T-helper 1 cell treated with Interleukin-12 subunit alpha and Interleukin-12 subunit beta and Interleukin-4 antibody, amounts not matched to agents 30 ng/mL and 1 ng/mL, for 36 hours (primary cell): ENCODE data around the gene IGF2R. TPM values are rescaled to one million over a fixed set of nuclear protein-coding genes. Genes with fewer than 3 reads are reported as not detected.

Experiments
- intact Hi-C: fragments of 100-400 bp; cut with micrococcal nuclease; formaldehyde crosslinking; loops from one replicate; pipeline ENCODE4 v1.15.1; 2024
- total RNA-seq: library from RNA; stranded (reverse); gene quantifications from 2 replicates; pipeline ENCODE4 v1.2.3, GENCODE V29; 2022

Gene IGF2R
- total RNA-seq, 1 donor from 2014 or later = 95.3 TPM

- intact Hi-C loops = loop anchor here (2.0 to 5.0 kb wide), 2 partner anchors 96 to 394 kb away; no protein-coding TSS in a partner anchor
Measured at GRCh38 chr6:160068346-160068745, 99.5 kb downstream of the IGF2R start.

- intact Hi-C loops = loop anchor here (1.0 to 5.0 kb wide), 3 partner anchors 53 to 394 kb away; no protein-coding TSS in a partner anchor
Measured at GRCh38 chr6:160069050-160069454, 100.2 kb downstream of the IGF2R start.

- intact Hi-C loops = loop anchor here (1.0 to 5.0 kb wide), 3 partner anchors 53 to 393 kb away; no protein-coding TSS in a partner anchor
Measured at GRCh38 chr6:160069459-160069858, 100.6 kb downstream of the IGF2R start.

- intact Hi-C loops = no loop called here
Measured at GRCh38 chr6:160070427-160070826, 101.5 kb downstream of the IGF2R start.

- intact Hi-C loops = no loop called here
Measured at GRCh38 chr6:160070831-160071230, 101.9 kb downstream of the IGF2R start.

GRCh38 chr6:160071805-160072690 lies 103.2 kb downstream of the IGF2R start:
- intact Hi-C loops = no loop called here

GRCh38 chr6:160073272-160073671 lies 104.4 kb downstream of the IGF2R start:
- intact Hi-C loops = no loop called here

GRCh38 chr6:160076009-160076408 lies 107.1 kb downstream of the IGF2R start:
- intact Hi-C loops = no loop called here

- intact Hi-C loops = no loop called here
Measured at GRCh38 chr6:160077024-160077423, 108.1 kb downstream of the IGF2R start.

GRCh38 chr6:160077526-160077925 lies 108.6 kb downstream of the IGF2R start:
- intact Hi-C loops = no loop called here

GRCh38 chr6:160078883-160079685 lies 110.2 kb downstream of the IGF2R start:
- intact Hi-C loops = no loop called here

- intact Hi-C loops = no loop called here
Measured at GRCh38 chr6:160079686-160080043, 110.8 kb downstream of the IGF2R start.

GRCh38 chr6:160080097-160080496 lies 111.2 kb downstream of the IGF2R start:
- intact Hi-C loops = no loop called here

GRCh38 chr6:160081398-160081797 lies 112.5 kb downstream of the IGF2R start:
- intact Hi-C loops = no loop called here

- intact Hi-C loops = no loop called here
Measured at GRCh38 chr6:160082627-160083026, 113.7 kb downstream of the IGF2R start.

- intact Hi-C loops = no loop called here
Measured at GRCh38 chr6:160084198-160084776, 115.4 kb downstream of the IGF2R start.

GRCh38 chr6:160085226-160085625 lies 116.3 kb downstream of the IGF2R start:
- intact Hi-C loops = no loop called here

- intact Hi-C loops = no loop called here
Measured at GRCh38 chr6:160085713-160086505, 117.0 kb downstream of the IGF2R start.

- intact Hi-C loops = no loop called here
Measured at GRCh38 chr6:160086754-160087153, 117.9 kb downstream of the IGF2R start.

GRCh38 chr6:160088069-160088783 lies 119.3 kb downstream of the IGF2R start:
- intact Hi-C loops = loop anchor here (1.0 kb wide), 1 partner anchor 368 kb away; no protein-coding TSS in a partner anchor
